NCI-H2171 (cell line): ENCODE results near the gene PRRC2A.
A peak's percentile ranks its signal among the peaks of the same experiment; 100 is the strongest.

Source experiments
- DNase-seq: peaks from one replicate; lab custom pipeline; 2025; lab: John Stamatoyannopoulos, UW

Gene PRRC2A

DNA sequence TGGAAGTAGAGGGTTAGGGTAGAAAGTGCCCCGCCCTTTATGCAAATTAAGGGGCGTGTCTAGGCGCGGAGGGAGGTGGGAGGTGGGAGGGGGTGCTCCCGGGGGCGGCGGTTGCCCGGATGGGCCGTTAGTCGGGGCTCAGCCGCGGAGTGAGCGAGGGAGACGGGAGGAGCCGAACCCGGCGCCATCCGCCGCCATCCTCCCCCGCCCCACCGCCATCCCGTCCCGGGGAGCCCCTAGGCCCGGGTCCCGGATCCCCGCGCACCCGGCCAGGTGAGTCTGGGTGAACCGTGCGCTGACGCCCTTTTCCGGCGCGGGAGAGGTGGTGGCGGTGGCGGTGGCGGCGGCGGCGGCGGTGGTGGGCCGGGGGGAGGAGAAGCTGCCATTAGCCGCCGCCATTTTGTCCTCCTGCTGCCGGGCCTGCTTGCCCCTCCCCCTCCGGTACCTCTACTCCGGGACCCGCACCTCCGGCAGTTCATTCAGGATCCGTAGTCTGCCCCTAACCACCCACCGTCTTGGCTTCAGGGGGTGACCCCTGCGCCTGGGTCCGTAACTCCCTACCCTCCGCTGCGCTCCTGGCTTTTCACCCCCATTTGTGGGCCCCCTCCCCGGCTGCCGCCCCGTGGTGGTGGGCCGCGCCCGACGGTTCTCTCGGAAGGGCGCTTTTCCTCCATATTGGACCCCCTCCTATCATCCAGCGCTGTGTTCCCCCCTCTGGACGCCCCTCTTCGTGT is at the start of gene PRRC2A:
PRRC2A (plus strand) TSS at position 130 of the 734 bp plus-strand sequence. CDS start 2,075 bp downstream, outside the sequence.
- DNase-seq, result peak; percentile 81

DNA sequence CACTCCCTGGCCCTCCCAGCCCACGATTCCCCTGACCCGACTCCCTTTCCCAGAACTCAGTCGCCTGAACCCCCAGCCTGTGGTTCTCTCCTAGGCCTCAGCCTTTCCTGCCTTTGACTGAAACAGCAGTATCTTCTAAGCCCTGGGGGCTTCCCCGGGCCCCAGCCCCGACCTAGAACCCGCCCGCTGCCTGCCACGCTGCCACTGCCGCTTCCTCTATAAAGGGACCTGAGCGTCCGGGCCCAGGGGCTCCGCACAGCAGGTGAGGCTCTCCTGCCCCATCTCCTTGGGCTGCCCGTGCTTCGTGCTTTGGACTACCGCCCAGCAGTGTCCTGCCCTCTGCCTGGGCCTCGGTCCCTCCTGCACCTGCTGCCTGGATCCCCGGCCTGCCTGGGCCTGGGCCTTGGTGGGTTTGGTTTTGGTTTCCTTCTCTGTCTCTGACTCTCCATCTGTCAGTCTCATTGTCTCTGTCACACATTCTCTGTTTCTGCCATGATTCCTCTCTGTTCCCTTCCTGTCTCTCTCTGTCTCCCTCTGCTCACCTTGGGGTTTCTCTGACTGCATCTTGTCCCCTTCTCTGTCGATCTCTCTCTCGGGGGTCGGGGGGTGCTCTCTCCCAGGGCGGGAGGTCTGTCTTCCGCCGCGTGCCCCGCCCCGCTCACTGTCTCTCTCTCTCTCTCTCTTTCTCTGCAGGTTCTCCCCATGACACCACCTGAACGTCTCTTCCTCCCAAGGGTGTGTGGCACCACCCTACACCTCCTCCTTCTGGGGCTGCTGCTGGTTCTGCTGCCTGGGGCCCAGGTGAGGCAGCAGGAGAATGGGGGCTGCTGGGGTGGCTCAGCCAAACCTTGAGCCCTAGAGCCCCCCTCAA is 48.2 kb upstream of the PRRC2A start, which contains the start of gene LTA:
LTA (plus strand) TSS at position 249 of the 871 bp plus-strand sequence; CDS start at position 703, 454 bp downstream.
- DNase-seq, result no peak

DNA sequence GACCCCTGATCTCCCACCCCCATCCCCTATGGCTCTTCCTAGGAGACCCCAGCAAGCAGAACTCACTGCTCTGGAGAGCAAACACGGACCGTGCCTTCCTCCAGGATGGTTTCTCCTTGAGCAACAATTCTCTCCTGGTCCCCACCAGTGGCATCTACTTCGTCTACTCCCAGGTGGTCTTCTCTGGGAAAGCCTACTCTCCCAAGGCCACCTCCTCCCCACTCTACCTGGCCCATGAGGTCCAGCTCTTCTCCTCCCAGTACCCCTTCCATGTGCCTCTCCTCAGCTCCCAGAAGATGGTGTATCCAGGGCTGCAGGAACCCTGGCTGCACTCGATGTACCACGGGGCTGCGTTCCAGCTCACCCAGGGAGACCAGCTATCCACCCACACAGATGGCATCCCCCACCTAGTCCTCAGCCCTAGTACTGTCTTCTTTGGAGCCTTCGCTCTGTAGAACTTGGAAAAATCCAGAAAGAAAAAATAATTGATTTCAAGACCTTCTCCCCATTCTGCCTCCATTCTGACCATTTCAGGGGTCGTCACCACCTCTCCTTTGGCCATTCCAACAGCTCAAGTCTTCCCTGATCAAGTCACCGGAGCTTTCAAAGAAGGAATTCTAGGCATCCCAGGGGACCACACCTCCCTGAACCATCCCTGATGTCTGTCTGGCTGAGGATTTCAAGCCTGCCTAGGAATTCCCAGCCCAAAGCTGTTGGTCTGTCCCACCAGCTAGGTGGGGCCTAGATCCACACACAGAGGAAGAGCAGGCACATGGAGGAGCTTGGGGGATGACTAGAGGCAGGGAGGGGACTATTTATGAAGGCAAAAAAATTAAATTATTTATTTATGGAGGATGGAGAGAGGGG is 47.0 kb upstream of the PRRC2A start:
- no peak for DNase-seq

DNA sequence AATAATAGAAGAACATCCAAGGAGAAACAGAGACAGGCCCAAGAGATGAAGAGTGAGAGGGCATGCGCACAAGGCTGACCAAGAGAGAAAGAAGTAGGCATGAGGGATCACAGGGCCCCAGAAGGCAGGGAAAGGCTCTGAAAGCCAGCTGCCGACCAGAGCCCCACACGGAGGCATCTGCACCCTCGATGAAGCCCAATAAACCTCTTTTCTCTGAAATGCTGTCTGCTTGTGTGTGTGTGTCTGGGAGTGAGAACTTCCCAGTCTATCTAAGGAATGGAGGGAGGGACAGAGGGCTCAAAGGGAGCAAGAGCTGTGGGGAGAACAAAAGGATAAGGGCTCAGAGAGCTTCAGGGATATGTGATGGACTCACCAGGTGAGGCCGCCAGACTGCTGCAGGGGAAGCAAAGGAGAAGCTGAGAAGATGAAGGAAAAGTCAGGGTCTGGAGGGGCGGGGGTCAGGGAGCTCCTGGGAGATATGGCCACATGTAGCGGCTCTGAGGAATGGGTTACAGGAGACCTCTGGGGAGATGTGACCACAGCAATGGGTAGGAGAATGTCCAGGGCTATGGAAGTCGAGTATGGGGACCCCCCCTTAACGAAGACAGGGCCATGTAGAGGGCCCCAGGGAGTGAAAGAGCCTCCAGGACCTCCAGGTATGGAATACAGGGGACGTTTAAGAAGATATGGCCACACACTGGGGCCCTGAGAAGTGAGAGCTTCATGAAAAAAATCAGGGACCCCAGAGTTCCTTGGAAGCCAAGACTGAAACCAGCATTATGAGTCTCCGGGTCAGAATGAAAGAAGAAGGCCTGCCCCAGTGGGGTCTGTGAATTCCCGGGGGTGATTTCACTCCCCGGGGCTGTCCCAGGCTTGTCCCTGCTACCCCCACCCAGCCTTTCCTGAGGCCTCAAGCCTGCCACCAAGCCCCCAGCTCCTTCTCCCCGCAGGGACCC is 46.1 kb upstream of the PRRC2A start:
- DNase-seq, result no peak

DNA sequence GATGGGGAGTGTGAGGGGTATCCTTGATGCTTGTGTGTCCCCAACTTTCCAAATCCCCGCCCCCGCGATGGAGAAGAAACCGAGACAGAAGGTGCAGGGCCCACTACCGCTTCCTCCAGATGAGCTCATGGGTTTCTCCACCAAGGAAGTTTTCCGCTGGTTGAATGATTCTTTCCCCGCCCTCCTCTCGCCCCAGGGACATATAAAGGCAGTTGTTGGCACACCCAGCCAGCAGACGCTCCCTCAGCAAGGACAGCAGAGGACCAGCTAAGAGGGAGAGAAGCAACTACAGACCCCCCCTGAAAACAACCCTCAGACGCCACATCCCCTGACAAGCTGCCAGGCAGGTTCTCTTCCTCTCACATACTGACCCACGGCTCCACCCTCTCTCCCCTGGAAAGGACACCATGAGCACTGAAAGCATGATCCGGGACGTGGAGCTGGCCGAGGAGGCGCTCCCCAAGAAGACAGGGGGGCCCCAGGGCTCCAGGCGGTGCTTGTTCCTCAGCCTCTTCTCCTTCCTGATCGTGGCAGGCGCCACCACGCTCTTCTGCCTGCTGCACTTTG is 45.1 kb upstream of the PRRC2A start, which contains the start of gene TNF:
TNF (plus strand) TSS at position 231 of the 567 bp plus-strand sequence; CDS start at position 408, 177 bp downstream.
- no peak for DNase-seq

DNA sequence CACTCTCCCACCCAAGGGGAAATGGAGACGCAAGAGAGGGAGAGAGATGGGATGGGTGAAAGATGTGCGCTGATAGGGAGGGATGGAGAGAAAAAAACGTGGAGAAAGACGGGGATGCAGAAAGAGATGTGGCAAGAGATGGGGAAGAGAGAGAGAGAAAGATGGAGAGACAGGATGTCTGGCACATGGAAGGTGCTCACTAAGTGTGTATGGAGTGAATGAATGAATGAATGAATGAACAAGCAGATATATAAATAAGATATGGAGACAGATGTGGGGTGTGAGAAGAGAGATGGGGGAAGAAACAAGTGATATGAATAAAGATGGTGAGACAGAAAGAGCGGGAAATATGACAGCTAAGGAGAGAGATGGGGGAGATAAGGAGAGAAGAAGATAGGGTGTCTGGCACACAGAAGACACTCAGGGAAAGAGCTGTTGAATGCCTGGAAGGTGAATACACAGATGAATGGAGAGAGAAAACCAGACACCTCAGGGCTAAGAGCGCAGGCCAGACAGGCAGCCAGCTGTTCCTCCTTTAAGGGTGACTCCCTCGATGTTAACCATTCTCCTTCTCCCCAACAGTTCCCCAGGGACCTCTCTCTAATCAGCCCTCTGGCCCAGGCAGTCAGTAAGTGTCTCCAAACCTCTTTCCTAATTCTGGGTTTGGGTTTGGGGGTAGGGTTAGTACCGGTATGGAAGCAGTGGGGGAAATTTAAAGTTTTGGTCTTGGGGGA is 44.4 kb upstream of the PRRC2A start:
- no peak for DNase-seq

DNA sequence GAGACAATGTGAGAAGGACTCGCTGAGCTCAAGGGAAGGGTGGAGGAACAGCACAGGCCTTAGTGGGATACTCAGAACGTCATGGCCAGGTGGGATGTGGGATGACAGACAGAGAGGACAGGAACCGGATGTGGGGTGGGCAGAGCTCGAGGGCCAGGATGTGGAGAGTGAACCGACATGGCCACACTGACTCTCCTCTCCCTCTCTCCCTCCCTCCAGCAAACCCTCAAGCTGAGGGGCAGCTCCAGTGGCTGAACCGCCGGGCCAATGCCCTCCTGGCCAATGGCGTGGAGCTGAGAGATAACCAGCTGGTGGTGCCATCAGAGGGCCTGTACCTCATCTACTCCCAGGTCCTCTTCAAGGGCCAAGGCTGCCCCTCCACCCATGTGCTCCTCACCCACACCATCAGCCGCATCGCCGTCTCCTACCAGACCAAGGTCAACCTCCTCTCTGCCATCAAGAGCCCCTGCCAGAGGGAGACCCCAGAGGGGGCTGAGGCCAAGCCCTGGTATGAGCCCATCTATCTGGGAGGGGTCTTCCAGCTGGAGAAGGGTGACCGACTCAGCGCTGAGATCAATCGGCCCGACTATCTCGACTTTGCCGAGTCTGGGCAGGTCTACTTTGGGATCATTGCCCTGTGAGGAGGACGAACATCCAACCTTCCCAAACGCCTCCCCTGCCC is 43.5 kb upstream of the PRRC2A start:
- DNase-seq, result no peak

DNA sequence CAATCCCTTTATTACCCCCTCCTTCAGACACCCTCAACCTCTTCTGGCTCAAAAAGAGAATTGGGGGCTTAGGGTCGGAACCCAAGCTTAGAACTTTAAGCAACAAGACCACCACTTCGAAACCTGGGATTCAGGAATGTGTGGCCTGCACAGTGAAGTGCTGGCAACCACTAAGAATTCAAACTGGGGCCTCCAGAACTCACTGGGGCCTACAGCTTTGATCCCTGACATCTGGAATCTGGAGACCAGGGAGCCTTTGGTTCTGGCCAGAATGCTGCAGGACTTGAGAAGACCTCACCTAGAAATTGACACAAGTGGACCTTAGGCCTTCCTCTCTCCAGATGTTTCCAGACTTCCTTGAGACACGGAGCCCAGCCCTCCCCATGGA is 42.9 kb upstream of the PRRC2A start:
- DNase-seq, result no peak

DNA sequence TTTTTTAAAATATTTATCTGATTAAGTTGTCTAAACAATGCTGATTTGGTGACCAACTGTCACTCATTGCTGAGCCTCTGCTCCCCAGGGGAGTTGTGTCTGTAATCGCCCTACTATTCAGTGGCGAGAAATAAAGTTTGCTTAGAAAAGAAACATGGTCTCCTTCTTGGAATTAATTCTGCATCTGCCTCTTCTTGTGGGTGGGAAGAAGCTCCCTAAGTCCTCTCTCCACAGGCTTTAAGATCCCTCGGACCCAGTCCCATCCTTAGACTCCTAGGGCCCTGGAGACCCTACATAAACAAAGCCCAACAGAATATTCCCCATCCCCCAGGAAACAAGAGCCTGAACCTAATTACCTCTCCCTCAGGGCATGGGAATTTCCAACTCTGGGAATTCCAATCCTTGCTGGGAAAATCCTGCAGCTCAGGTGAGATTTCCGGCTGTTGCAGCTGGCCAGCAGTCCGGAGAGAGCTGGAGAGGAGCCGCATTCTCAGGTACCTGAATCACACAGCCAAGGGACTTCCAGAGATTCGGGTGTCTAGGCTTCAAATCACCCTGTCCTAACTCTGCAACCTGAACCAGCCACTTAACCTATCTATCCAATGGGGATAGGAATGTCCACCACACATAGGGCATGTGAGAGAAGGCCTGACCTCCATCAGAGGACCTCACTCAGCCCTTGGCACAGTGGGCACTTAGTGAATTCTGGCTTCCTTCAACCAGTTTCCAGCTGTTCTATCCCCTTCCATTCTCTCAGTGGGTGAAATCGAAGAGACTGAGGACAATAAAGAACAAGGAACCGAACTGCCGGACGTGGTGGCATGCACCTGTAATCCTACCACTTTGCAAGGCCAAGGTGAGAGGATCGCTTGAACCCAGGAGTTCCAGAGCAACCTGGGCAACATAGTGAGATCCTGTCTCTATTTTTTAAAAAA is 42.1 kb upstream of the PRRC2A start:
- DNase-seq, result no peak

DNA sequence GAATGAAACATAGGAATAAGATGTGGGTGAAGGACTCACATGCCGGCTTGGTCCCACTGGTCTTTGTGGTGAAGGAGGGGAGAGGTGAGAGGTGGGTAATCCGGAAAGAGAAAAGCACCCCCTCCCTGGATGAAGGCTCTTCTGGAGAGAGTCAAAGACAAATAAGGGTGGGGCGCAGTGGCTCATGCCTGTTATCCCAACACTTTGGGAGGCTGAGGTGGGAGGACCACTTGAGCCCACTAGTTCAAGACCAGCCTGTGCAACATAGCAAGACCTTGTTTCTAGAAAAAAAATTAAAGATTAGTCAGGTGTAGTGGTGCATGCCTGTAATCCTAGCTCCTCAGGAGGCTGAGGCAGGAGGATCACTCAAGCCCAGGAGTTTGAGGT is 41.4 kb upstream of the PRRC2A start:
- no peak for DNase-seq

DNA sequence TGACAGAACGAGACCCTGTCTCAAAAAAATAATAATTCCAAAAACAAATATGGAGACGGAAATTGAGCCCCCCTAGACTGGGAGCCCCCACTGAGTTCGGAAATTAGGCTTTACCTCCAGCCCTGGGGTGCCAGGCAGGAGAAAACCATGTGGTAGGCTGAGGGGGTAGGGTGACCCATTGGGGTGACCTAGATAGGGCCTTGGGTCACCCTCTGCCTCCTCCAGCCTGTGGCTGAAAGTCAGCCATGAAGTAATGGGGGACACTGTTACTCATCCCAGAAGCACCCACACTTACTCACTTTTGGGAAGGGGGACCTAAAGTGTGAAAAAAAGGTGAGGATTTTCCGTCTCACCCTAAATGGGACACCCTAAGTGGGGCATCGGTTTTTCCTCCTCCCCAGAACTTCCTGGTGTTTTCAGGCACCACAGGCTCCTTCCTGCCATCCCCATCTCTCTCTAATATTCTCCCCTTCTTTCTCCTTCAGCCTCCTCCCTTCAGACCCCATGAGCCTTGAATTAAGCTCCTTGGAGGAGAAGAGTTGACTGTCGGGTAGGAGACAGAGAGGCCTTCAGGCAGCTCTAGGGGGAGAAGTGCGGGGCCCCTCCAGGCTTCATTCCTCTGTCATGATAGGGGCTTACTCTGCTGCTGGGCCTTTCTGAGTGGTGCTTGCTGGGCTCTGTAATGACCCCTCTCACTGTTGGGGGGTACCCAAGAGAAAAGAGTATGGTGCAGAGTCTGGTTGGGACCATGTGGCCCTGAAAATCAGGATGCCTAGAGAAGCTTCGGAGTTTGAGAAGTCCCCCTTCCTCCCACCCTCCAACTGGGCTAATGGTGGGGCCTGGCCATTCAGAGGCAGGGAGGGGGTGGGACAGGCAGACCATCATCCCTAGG is 40.7 kb upstream of the PRRC2A start:
- DNase-seq, result no peak

DNA sequence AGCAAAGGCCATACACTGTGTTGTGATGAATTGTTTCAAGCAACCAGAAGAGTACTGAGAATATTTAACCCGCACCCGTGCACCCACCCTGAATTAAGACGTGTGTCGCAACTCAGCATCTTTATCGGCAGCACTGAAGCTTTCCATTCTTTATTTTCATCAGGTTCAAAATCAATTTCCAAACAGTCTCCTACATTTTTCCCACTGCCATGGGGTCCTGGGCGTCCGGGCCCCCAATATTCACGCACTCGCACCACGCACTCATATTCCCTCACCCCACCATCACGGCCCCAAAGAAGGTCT is 40.1 kb upstream of the PRRC2A start:
- DNase-seq, result no peak

DNA sequence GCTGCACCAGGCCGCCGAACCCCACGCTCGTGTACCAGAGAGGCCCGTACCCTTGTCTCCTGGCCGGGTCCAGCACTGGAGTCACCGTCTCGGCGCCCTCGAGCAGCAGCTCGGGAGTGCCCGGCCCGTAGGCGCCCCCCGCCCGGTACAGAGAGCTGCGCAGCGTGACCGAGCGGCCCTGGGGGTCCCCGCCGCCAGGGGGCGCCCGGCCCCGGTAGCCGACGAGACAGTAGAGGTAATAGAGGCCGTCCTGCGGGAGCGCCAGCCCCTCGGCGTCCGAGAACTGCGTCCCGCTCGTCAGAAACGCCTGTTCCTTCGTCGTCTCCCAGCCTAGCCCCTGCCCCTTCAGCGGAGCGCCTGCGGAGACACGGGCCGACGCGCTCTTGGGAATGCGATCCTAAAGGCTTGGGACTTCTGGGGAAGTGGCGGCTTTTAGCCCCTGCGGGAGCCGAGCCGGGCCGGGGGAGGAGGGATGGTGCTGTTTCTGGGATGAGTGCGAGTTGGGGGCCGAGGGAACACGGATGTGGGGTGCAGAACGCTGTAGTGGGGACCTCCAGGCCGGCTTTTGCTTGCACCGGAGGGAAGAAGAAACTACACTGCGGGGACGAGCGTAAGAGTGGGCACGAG is 39.6 kb upstream of the PRRC2A start:
- peak; percentile 49 for DNase-seq

DNA sequence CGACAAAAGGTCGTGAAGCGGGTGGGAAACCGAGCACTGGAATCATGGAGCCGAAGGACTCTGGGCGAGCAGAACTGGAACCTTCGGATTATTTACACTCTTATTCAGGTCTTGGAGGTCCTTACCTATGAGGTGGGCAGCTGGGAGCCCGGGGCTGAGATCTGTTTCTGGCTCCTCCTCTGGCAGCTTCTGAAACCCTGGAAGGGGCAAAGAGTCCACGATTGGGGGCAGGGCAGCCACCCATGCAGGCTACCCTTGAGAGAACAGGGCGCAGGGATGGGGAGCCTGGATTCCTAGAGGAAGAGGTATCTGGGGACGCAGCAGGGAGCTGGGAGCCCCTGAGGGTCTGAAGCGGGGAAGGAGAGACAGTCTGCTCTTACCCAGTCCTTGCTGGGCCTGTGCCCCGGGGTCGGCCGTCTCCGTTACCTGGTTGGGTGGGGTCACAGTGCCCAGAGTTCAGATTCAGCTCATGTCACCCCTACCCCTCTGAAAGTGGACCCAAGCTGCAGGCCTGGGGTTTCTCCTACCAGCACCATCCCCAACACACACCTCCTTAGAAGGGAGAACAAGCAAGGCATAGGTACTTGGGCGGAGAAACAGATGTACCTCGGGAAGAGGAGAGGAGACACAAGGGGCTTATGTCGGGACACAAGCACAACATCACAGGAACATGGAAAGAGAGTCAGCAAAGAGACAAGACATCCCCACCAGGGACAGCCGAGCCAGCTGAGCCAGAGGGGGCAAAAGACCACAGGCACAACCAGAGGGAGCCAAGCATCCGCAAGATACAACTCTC is 38.9 kb upstream of the PRRC2A start:
- DNase-seq, result no peak

DNA sequence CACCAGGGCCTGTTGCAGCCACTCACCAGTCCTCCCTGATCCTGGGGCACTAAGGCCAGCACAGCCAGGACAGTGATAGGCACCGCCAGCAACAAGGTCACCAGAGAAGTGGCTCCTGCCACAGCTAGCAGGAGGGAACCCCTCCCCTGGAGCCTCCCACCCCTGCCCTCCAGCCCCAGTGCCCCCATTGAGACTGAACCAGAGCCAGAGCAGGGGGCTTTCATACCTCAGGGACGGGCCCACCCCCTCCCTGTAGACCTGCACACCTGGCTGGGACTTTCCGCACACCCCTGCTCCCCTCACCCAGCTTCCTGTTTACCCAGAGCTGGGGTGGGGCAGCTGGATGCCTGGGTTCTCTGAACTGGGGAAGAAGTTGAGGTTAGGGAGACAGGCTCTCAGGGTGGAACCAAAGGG is 38.3 kb upstream of the PRRC2A start, which contains the start of gene LTB:
LTB (minus strand) TSS at position 195 of the 414 bp plus-strand sequence; CDS start at position 188, 7 bp downstream.
- DNase-seq, result no peak

DNA sequence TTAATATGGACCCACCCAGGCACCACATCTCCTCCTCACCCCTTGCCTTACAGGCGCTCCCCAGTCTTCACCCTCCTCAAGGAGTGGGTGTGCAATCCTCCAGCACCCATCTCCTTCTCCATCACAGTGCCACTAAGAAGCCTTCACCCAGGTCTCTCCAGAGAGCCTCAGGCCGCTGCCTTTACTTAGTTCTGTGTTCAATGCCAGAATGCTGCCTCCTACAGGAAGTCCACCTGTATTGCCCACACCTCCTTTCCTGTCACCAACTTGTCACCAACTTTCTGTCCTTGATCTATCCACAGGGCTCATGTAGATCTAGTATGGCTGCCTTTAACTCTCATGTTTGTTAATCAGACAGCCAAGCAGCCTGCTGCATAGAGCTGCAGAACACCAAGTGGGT is 35.0 kb upstream of the PRRC2A start:
- no peak for DNase-seq
